Uterus (tissue), 4 donors: ENCODE data around the gene ERVH48-1. TPM values are rescaled to one million over a fixed set of nuclear protein-coding genes. Genes with fewer than 3 reads are reported as not detected.
A peak's percentile ranks its signal among the peaks of the same experiment; 100 is the strongest.
"Not testable (repeated sequence)": the region's sequence is repeated elsewhere in the genome, so short reads cannot be mapped to it uniquely, and the experiment has no call there.

Experiments used
- DNase-seq, 2 donors: peaks; one replicate each; pipeline ENCODE4 v3.0.0-alpha.2; 2019 to 2020
- H3K27ac ChIP-seq, 2 donors: fragments of 200-600 bp; sonication (generic); 1 replicate in 1 of 2; 2 replicates in 1 of 2; pipeline ENCODE4 v1.5.1; 2016 to 2018
- H3K27me3 ChIP-seq, 2 donors: fragments of 200-600 bp; sonication (generic); one replicate each; pipeline ENCODE4 v1.5.1; 2018 to 2019; ENCODE audit warnings: control low read depth in 1 of 2
- H3K36me3 ChIP-seq, 2 donors: fragments of 200-600 bp; sonication (generic); one replicate each; pipeline ENCODE4 v1.5.1; 2019; ENCODE audit warnings: control low read depth in 1 of 2
- H3K4me1 ChIP-seq, 2 donors: fragments of 200-600 bp; sonication (generic); one replicate each; pipeline ENCODE4 v1.5.1; 2018 to 2019; ENCODE audit warnings: control low read depth in 1 of 2
- H3K4me3 ChIP-seq, 2 donors: fragments of 200-600 bp; sonication (generic); 1 replicate in 1 of 2; 2 replicates in 1 of 2; pipeline ENCODE4 v1.5.1; 2018 to 2019; ENCODE audit warnings: mild to moderate bottlenecking in 1 of 2
- H3K9me3 ChIP-seq, 2 donors: fragments of 200-600 bp; sonication (generic); one replicate each; pipeline ENCODE4 v1.5.1; 2019; ENCODE audit warnings: control low read depth in 1 of 2
- CTCF ChIP-seq, 4 experiments: fragments of 200-600 bp in 2 of 4; fragments of 450-650 bp in 2 of 4; sonication (generic) in 2 of 4; IDR thresholded peaks; one replicate each; pipeline ENCODE4 v1.5.1; 2016 to 2019; ENCODE audit warnings: antibody characterized with exemption in 4 of 4, mild to moderate bottlenecking in 2 of 4, moderate library complexity in 1 of 4
- POLR2A ChIP-seq, 2 donors: fragments of 450-650 bp; IDR thresholded peaks; one replicate each; pipeline ENCODE4 v1.6.1; 2016; ENCODE audit warnings: antibody characterized with exemption in 2 of 2, mild to moderate bottlenecking in 1 of 2, moderate library complexity in 1 of 2
- intact Hi-C: fragments of 100-400 bp; cut with DNase I; formaldehyde crosslinking; loops from one replicate; pipeline ENCODE4 v1.15.1; 2023; ENCODE audit warnings: low total_unique reads
- total RNA-seq, 4 donors: library from RNA; depleted of rRNA in 3 of 4; stranded (reverse); fragments of >200 nt in 3 of 4; gene quantifications; one replicate each; pipeline versions ENCODE4 v1.1.0 to v1.2.4, GENCODE V29; 2014 to 2023
- donor health status: DM: yes; HTN: yes; CAD: no.

ERVH48-1 gene
- total RNA-seq, 4 donors from 2014 or later = not detected

DNA sequence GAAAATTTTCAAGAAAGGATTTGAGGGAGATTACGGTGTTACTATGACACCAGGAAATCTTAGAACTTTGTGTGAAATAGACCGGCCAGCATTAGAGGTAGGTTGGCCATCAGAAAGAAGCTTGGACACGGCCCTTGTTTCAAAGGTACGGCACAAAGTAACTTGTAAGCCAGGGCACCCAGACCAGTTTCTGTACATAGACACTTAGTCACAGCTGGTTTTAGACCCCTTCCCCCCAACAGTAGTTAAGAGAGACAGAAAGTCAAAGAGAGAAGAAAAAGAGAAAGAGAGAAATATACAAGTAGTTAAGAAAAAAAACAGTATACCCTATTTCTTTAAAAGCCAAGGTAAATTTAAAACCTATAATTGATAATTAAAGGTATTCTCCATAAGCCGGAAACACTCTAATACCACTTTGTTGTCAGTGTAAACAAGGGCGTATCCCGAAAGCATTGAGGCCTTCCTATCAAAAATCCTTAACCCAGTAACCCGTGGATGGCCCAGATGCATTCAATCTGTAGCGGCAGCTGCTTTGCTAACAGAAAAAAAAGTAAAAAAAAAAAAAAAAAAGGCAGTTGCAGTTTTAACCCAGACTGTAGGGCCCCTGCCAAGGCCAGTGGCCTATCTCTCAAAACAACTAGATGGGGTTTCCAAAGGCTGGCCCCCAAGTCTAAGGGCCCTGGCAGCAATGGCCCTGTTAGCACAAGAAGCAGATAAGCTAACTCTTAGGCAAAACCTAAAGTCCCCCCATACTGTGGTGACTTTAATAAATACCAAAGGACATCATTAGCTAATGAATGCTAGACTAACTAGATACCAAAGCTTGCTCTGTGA is 7.9 kb upstream of the ERVH48-1 start:
- H3K9me3 ChIP-seq, intact Hi-C loops, H3K27me3 ChIP-seq, H3K4me1 ChIP-seq, DNase-seq, H3K36me3 ChIP-seq, H3K4me3 ChIP-seq: not testable (repeated sequence)
- H3K27ac ChIP-seq = peak overlapping the region; percentile 24 to 43

- H3K36me3 ChIP-seq, H3K27ac ChIP-seq, intact Hi-C loops, H3K27me3 ChIP-seq, H3K9me3 ChIP-seq, DNase-seq, H3K4me3 ChIP-seq, H3K4me1 ChIP-seq: not testable (repeated sequence)
Observed at GRCh38 chr21:42932378-42933136, 7.1 kb upstream of the ERVH48-1 start.

DNA sequence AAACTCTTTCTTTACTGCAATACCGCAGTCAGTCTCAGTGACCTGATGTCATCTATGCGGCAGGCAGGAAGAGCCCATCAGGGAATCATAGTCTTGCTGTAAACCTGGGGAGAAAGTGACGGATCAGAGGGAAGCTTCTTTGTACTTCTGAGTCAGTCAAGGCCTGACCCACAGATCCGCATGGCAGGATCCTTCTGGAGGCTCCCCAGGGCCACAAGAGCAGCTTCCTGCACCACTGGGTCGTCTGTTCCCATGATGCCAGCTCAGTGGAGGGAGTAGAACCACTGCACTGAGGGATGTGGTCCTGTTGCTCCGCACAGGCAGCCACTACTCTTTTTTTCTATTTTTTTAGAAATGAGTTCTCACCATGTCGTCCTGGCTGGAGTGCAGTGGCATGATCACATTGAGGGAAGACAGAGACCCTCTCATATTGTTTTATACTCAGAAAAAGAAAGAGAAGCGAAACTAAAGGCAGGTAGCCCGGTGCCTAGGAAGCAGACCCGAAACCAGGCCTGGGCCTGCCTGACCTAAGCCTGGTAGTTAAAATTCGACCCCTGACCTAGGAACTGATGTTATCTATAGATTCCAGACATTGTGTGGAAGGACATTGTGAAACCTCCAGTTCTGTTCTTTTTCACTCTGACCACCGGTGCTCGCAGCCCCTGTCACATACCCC is 6.3 kb upstream of the ERVH48-1 start:
- no peak for TF ChIP-seq CTCF (IDR thresholded peaks at IDR 0.05)
- no peak for TF ChIP-seq POLR2A (IDR thresholded peaks at IDR 0.05)
- Histone ChIP-seq H3K27me3 (no peaks in the 10 kb centered on the region), H3K9me3 (no peaks in the 10 kb centered on the region), H3K36me3 (no peaks in the 10 kb centered on the region), H3K4me3 (no peak overlapping the region), H3K4me1 (no peaks in the 10 kb centered on the region), H3K27ac (no peak overlapping the region)
- no peak for DNase-seq
- intact Hi-C loops = no loop called here

- H3K4me3 ChIP-seq = no peak overlapping the region
- intact Hi-C loops = no loop called here
- TF ChIP-seq POLR2A (IDR thresholded peaks at IDR 0.05) = no peak
- no peak for TF ChIP-seq CTCF (IDR thresholded peaks at IDR 0.05)
- no peaks in the 10 kb centered on the region for H3K27me3 ChIP-seq
- no peaks in the 10 kb centered on the region for H3K9me3 ChIP-seq
- no peaks in the 10 kb centered on the region for H3K36me3 ChIP-seq
- no peaks in the 10 kb centered on the region for H3K4me1 ChIP-seq
- no peak for DNase-seq
- no peak overlapping the region for H3K27ac ChIP-seq
Observed at GRCh38 chr21:42929969-42930368, 4.5 kb upstream of the ERVH48-1 start.

DNA sequence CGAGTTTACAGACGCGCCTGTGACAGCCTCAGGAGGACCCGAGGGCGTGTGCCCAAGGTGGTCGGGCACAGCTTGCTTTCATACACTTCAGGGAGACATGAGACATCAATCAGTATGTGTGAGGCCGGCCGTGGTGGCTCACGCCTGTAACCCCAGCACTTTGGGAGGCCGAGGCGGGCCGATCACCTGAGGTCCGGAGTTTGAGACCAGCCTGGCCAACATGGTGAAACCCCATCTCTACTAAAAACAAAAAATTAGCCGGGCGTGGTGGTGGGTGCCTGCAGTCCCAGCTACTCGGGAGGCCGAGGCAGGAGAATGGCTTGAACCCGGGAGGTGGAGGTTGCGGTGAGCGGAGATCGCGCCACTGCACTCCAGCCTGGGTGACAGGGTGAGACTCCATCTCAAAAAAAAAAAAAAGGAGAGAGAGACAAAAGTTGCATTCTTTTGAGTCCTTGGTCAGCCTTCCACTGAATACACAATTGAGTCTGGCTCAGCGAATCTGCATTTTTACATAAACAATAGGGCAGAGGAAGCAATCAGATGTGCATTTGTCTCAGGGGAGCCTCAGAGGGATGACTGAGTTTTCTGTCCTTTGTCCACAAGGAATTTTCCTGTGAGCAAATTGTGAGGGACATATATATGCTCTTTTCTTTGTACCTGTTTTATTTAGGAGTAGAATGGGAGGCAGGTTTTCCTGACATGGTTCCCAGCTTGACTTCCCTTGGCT is 2.2 kb upstream of the ERVH48-1 start:
- H3K4me1 ChIP-seq, H3K27me3 ChIP-seq, H3K36me3 ChIP-seq, DNase-seq, H3K4me3 ChIP-seq, H3K27ac ChIP-seq, H3K9me3 ChIP-seq, intact Hi-C loops: not testable (repeated sequence)

DNA sequence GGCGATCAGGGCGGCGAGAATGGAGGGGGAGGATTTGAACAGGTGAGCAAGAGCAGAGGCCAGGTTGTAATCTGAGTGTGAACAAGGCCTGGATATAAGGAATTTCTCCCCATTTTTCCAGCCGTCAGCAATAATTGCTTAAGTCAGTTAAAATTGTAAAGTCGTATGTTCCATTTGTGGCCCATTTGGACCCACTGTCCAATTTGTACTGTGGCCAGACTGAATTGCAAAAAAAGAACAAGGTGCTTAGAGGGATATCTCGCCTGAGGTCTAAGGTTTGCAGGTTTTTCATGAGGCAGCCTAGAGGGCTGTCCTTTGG is 1.0 kb downstream of the ERVH48-1 start:
- TF ChIP-seq POLR2A (IDR thresholded peaks at IDR 0.05) = no peak
- no peak for TF ChIP-seq CTCF (IDR thresholded peaks at IDR 0.05)
- Histone ChIP-seq H3K4me1 (no peaks in the 10 kb centered on the region), H3K27ac (peak overlapping the region in 1 of 2 donors; percentile 42), H3K9me3 (no peaks in the 10 kb centered on the region), H3K36me3 (no peaks in the 10 kb centered on the region), H3K27me3 (no peaks in the 10 kb centered on the region), H3K4me3 (no peak overlapping the region)
- DNase-seq = no peak
- intact Hi-C loops = no loop called here
